MCF 10A (cell line): ENCODE data around the gene TMEM204. TPM values are rescaled to one million over a fixed set of nuclear protein-coding genes. Genes with fewer than 3 reads are reported as not detected.

Experiments
- BruUV-seq: library from RNA; stranded (reverse); fragments of 400-500 nt; replicated peaks from 2 replicates; lab custom pipeline; 2021; lab: Mats Ljungman, UMichigan
- CTCF ChIA-PET: fragments of 300-600 bp; sonication (Branson Sonifier 250); formaldehyde crosslinking; extraction: SDS; loops from one replicate; lab custom pipeline; 2021; ENCODE audit warnings: antibody characterized with exemption, inconsistent platforms; lab: Yijun Ruan, JAX
- POLR2A ChIA-PET: fragments of 300-600, 350-650 bp; sonication (Branson Sonifier 250); formaldehyde crosslinking; extraction: SDS; loops from one replicate; lab custom pipeline; 2020; ENCODE audit warnings: antibody characterized with exemption, inconsistent platforms; lab: Yijun Ruan, JAX
- DNase-seq: peaks from one replicate; pipeline ENCODE4 v3.0.0-alpha.2; 2018; ENCODE audit not compliant: unreplicated experiment
- H3K27ac Mint-ChIP-seq: one replicate; pipeline ENCODE4 v1.8.0; 2022; ENCODE audit warnings: mild to moderate bottlenecking, low read depth, mixed read lengths; ENCODE audit not compliant: unreplicated experiment
- H3K27me3 Mint-ChIP-seq: one replicate; pipeline ENCODE4 v1.8.0; 2022; ENCODE audit warnings: mixed read lengths; ENCODE audit not compliant: insufficient read depth, unreplicated experiment
- H3K36me3 Mint-ChIP-seq: one replicate; pipeline ENCODE4 v1.8.0; 2022; ENCODE audit warnings: mild to moderate bottlenecking, moderate library complexity, mixed read lengths; ENCODE audit not compliant: insufficient read depth, unreplicated experiment
- H3K4me1 Mint-ChIP-seq: one replicate; pipeline ENCODE4 v1.8.0; 2022; ENCODE audit warnings: mixed read lengths; ENCODE audit not compliant: insufficient read depth, unreplicated experiment
- H3K4me3 Mint-ChIP-seq: one replicate; pipeline ENCODE4 v1.8.0; 2022; ENCODE audit warnings: mild to moderate bottlenecking, moderate library complexity, mixed read lengths; ENCODE audit not compliant: unreplicated experiment
- H3K9me3 Mint-ChIP-seq: one replicate; pipeline ENCODE4 v1.8.0; 2022; ENCODE audit warnings: mixed read lengths; ENCODE audit not compliant: unreplicated experiment
- intact Hi-C: fragments of 100-400 bp; cut with micrococcal nuclease; formaldehyde crosslinking; loops from 2 replicates; pipeline ENCODE4 v1.14.1; 2022
- total RNA-seq: library from RNA; stranded (reverse); gene quantifications from 2 replicates; pipeline ENCODE4 v1.2.3, GENCODE V29; 2022
- TF ChIP-seq, protein P1 (sequence below): fragments of 200-600 bp; IDR thresholded peaks from one replicate; pipeline ENCODE4 v1.8.0; 2022; ENCODE audit warnings: antibody characterized with exemption, mild to moderate bottlenecking; ENCODE audit not compliant: unreplicated experiment

The TMEM204 gene
- total RNA-seq, 1 experiment from 2014 or later, result not detected

DNA sequence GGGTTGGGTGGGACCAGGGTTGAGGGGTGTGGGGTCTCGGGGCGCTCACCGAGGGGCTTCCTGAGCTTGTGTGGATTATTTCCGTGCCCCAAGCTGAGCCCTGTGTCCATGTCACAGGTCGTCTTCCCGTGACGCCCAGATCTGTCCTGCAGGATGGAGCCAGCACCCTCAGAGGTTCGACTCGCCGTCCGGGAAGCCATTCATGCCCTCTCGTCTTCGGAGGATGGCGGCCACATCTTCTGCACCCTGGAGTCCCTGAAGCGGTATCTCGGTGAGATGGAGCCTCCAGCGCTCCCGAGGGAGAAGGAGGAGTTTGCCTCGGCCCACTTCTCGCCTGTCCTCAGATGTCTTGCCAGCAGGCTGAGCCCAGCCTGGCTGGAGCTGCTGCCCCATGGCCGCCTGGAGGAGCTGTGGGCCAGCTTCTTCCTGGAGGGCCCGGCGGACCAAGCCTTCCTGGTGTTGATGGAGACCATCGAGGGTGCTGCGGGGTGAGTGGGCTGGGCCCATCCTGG lies 39.3 kb upstream of the TMEM204 start:
- no peaks in the 10 kb centered on the region for H3K4me1 Mint-ChIP-seq
- ChIA-PET POLR2A (interaction anchor here (0.6 to 2.2 kb wide), 5 partner anchors 65 to 184 kb away, joined by 3 to 10 read pairs (median 4); partner anchors contain the start of genes IFT140, JPT2 and UQCC4), CTCF (interaction anchor here (0.6 kb wide), 1 partner anchor 288 kb away, joined by 3 read pairs; the partner anchor contains the start of genes NUBP2 and SPSB3)
- peak; percentile 61 for DNase-seq
- intact Hi-C loops, result no loop called here
- no peaks in the 10 kb centered on the region for H3K27me3 Mint-ChIP-seq
- TF ChIP-seq, protein P1, sequence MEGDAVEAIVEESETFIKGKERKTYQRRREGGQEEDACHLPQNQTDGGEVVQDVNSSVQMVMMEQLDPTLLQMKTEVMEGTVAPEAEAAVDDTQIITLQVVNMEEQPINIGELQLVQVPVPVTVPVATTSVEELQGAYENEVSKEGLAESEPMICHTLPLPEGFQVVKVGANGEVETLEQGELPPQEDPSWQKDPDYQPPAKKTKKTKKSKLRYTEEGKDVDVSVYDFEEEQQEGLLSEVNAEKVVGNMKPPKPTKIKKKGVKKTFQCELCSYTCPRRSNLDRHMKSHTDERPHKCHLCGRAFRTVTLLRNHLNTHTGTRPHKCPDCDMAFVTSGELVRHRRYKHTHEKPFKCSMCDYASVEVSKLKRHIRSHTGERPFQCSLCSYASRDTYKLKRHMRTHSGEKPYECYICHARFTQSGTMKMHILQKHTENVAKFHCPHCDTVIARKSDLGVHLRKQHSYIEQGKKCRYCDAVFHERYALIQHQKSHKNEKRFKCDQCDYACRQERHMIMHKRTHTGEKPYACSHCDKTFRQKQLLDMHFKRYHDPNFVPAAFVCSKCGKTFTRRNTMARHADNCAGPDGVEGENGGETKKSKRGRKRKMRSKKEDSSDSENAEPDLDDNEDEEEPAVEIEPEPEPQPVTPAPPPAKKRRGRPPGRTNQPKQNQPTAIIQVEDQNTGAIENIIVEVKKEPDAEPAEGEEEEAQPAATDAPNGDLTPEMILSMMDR, result peak; percentile 45
- H3K4me3 Mint-ChIP-seq, result peak overlapping the region; percentile 78
- TSS peak; percentile 32 for BruUV-seq
- H3K36me3 Mint-ChIP-seq, result peaks cover 7% of the 10 kb centered on the region
- H3K9me3 Mint-ChIP-seq, result no peaks in the 10 kb centered on the region
- no peak overlapping the region for H3K27ac Mint-ChIP-seq

DNA sequence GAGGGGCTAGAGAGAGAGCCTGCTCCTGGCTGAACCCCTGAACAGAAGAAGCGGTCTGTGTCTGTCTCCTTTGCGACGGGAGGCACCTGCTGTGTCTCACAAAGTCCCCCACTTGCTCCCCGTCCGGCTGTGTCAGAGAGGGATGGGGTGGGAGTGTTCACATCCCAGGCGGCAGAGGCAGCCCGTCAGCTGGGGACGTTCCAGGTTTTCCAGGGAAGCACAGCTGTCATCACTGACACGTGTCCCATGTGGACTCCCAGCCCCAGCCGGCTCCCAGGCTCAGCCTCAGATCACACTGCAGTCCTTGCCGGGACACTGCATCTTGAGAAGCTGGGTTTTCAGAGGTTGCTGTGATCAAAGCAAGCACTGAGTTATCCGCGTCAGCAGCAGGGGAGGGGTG lies 38.8 kb upstream of the TMEM204 start:
- TF ChIP-seq, protein P1, result no peak
- Mint-ChIP-seq H3K27ac (no peak overlapping the region), H3K9me3 (no peaks in the 10 kb centered on the region), H3K4me1 (no peaks in the 10 kb centered on the region), H3K27me3 (no peaks in the 10 kb centered on the region), H3K4me3 (peak overlapping the region; percentile 78), H3K36me3 (peaks cover 7% of the 10 kb centered on the region)
- no peak for DNase-seq
- ChIA-PET POLR2A (interaction anchor here (0.6 kb wide), 1 partner anchor 96 kb away, joined by 3 read pairs; no protein-coding TSS in a partner anchor), CTCF (interaction anchor here (0.5 kb wide), 1 partner anchor 75 kb away, joined by 5 read pairs; no protein-coding TSS in a partner anchor)
- BruUV-seq, result no TSS peak
- intact Hi-C loops, result no loop called here

- intact Hi-C loops, result no loop called here
- Mint-ChIP-seq H3K27ac (no peak overlapping the region), H3K9me3 (no peaks in the 10 kb centered on the region), H3K4me3 (no peak overlapping the region), H3K36me3 (peaks cover 7% of the 10 kb centered on the region), H3K27me3 (no peaks in the 10 kb centered on the region), H3K4me1 (no peaks in the 10 kb centered on the region)
- no TSS peak for BruUV-seq
- no peak for DNase-seq
- TF ChIP-seq, protein P1, result no peak
- ChIA-PET POLR2A (no interaction called here), CTCF (interaction anchor here (0.5 kb wide), 1 partner anchor 76 kb away, joined by 5 read pairs; no protein-coding TSS in a partner anchor)
These were observed 38.1 kb upstream of the TMEM204 start for GRCh38 chr16:1495211-1495888.

- intact Hi-C loops, result no loop called here
- H3K27me3 Mint-ChIP-seq, result no peaks in the 10 kb centered on the region
- no peak overlapping the region for H3K27ac Mint-ChIP-seq
- H3K36me3 Mint-ChIP-seq, result peaks cover 7% of the 10 kb centered on the region
- TF ChIP-seq, protein P1, result no peak
- no peak overlapping the region for H3K4me3 Mint-ChIP-seq
- DNase-seq, result no peak
- ChIA-PET CTCF (no interaction called here), POLR2A (no interaction called here)
- H3K9me3 Mint-ChIP-seq, result no peaks in the 10 kb centered on the region
- no peaks in the 10 kb centered on the region for H3K4me1 Mint-ChIP-seq
- no TSS peak for BruUV-seq
These were observed 37.6 kb upstream of the TMEM204 start for GRCh38 chr16:1495889-1496262.
